ENCODE results near the gene C1orf50. TPM values are rescaled to one million over a fixed set of nuclear protein-coding genes. Genes with fewer than 3 reads are reported as not detected.

C1orf50 gene
- total RNA-seq, 4 donors from 2014 or later = 3.0 to 5.0 (median 3.6) TPM

DNA sequence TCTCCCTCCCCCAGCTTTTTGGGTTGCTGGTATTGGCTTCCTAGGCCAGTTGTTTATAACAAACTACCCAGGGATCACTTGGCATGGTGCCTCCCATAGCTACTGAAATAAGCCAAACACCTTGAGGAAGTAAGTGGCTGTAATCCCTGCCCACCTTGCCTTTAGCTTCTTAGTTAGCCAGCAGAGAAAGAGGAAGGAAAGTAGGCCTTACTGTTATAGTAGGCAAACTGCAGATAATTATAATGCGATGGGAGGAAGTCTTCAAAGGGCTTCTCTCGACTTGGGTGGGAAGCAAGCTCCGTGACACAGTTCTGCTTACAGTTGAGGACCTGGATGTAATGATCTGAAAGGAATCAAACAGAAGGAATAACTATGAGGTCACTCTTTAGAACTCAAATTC, 8.4 kb upstream of the C1orf50 start:
- intact Hi-C loops (cut with DNase I) = loop anchor here (5.0 kb wide), 1 partner anchor 176 kb away; no protein-coding TSS in a partner anchor
- Histone ChIP-seq H3K27ac (replicated peaks in 1 of 4) (no peak overlapping the region), H3K9me3 (no peaks in the 10 kb centered on the region), H3K4me1 (peaks cover 0 to 18% (median 7%) of the 10 kb centered on the region in 4 donors), H3K36me3 (peaks cover 55 to 84% (median 77%) of the 10 kb centered on the region in 4 donors), H3K4me3 (no peak overlapping the region), H3K27me3 (no peaks in the 10 kb centered on the region)
- no peak for TF ChIP-seq CTCF (IDR thresholded peaks at IDR 0.05)
- no peak for TF ChIP-seq EP300 (IDR thresholded peaks at IDR 0.05)
- no peak for TF ChIP-seq POLR2A (IDR thresholded peaks at IDR 0.05; ENCODE audit: low read depth)
- no peak for TF ChIP-seq POLR2AphosphoS5 (IDR thresholded peaks at IDR 0.05)
- 73% methylated on average over 3 of the region's 3 CpGs for WGBS
- no peak for DNase-seq (ENCODE audit: extremely low spot score)

GRCh38 chr1:42759114-42759513, 7.9 kb upstream of the C1orf50 start:
- 68% methylated on average over 4 of the region's 9 CpGs for WGBS
- H3K36me3 ChIP-seq = peaks cover 51 to 79% (median 72%) of the 10 kb centered on the region in 4 donors
- H3K9me3 ChIP-seq = no peaks in the 10 kb centered on the region
- H3K4me1 ChIP-seq = peaks cover 0 to 22% (median 12%) of the 10 kb centered on the region in 4 donors
- intact Hi-C loops (cut with DNase I) = loop anchor here (5.0 kb wide), 1 partner anchor 177 kb away; no protein-coding TSS in a partner anchor
- no peak overlapping the region for H3K4me3 ChIP-seq
- no peaks in the 10 kb centered on the region for H3K27me3 ChIP-seq
- H3K27ac ChIP-seq (replicated peaks in 1 of 4) = no peak overlapping the region
- TF ChIP-seq CTCF (IDR thresholded peaks at IDR 0.05) (no peak), EP300 (IDR thresholded peaks at IDR 0.05) (no peak)
- no peak for DNase-seq (ENCODE audit: extremely low spot score)

GRCh38 chr1:42761567-42761966, 5.5 kb upstream of the C1orf50 start:
- Histone ChIP-seq H3K4me3 (no peak overlapping the region), H3K36me3 (peaks cover 29 to 54% (median 47%) of the 10 kb centered on the region in 4 donors), H3K27me3 (no peaks in the 10 kb centered on the region), H3K27ac (replicated peaks in 1 of 4) (no peak overlapping the region), H3K9me3 (no peaks in the 10 kb centered on the region), H3K4me1 (peaks cover 14 to 40% (median 28%) of the 10 kb centered on the region in 4 donors)
- WGBS = 90% methylated on average over 4 of the region's 4 CpGs
- no peak for TF ChIP-seq EP300 (IDR thresholded peaks at IDR 0.05)
- no peak for TF ChIP-seq POLR2A (IDR thresholded peaks at IDR 0.05; ENCODE audit: low read depth)
- no peak for TF ChIP-seq CTCF (IDR thresholded peaks at IDR 0.05)
- no peak for TF ChIP-seq POLR2AphosphoS5 (IDR thresholded peaks at IDR 0.05)
- no peak for DNase-seq (ENCODE audit: extremely low spot score)
- intact Hi-C loops (cut with DNase I) = loop anchor here (10.0 kb wide), 3 partner anchors 83 to 163 kb away; partner anchors contain the start of genes PPIH and ZNF691

DNA sequence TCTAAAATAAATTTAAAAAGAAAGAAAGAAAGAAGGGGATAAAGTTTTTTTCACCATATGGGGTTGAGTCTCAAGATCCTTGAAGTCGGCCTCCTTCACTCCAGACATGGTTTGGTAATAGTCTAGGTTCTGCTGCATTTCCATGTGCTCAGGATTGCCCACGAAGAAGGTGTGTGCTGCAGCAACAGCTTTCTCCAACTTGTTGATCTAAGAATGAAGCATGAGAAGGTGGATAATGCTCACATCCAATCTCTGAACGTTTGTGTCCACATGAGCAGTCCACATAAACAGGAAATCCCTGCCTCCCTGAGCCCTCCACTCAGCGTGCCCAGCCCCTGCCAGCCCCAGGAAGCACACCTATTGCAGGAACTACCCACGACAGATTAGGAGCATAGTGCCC, 4.8 kb upstream of the C1orf50 start:
- TF ChIP-seq EP300 (IDR thresholded peaks at IDR 0.05) = no peak
- TF ChIP-seq POLR2AphosphoS5 (IDR thresholded peaks at IDR 0.05) = no peak
- no peak for TF ChIP-seq CTCF (IDR thresholded peaks at IDR 0.05)
- no peak for TF ChIP-seq POLR2A (IDR thresholded peaks at IDR 0.05; ENCODE audit: low read depth)

More for the DNA sequence above, 4.8 kb upstream of the C1orf50 start:
- 63% methylated on average over 5 of the region's 5 CpGs for WGBS
- H3K4me3 ChIP-seq = no peak overlapping the region
- no peak overlapping the region for H3K27ac ChIP-seq (replicated peaks in 1 of 4)
- H3K9me3 ChIP-seq = no peaks in the 10 kb centered on the region
- no peak for DNase-seq (ENCODE audit: extremely low spot score)
- peaks cover 14 to 37% (median 26%) of the 10 kb centered on the region in 4 donors for H3K4me1 ChIP-seq
- peaks cover 24 to 47% (median 42%) of the 10 kb centered on the region in 4 donors for H3K36me3 ChIP-seq
- no peaks in the 10 kb centered on the region for H3K27me3 ChIP-seq
- intact Hi-C loops (cut with DNase I) = loop anchor here (10.0 kb wide), 3 partner anchors 83 to 163 kb away; partner anchors contain the start of genes PPIH and ZNF691
